Measurements from ENCODE around the gene HNRNPA1L2.
A peak's percentile ranks its signal among the peaks of the same experiment; 100 is the strongest.
"Not testable (repeated sequence)": the region's sequence is repeated elsewhere in the genome, so short reads cannot be mapped to it uniquely, and the experiment has no call there.

The HNRNPA1L2 gene

GRCh38 chr13:52646967-52647366 is 4.7 kb downstream of the HNRNPA1L2 start:
- no peak for DNase-seq

- DNase-seq = no peak
Measured at GRCh38 chr13:52650731-52651130, 8.5 kb downstream of the HNRNPA1L2 start.

DNA sequence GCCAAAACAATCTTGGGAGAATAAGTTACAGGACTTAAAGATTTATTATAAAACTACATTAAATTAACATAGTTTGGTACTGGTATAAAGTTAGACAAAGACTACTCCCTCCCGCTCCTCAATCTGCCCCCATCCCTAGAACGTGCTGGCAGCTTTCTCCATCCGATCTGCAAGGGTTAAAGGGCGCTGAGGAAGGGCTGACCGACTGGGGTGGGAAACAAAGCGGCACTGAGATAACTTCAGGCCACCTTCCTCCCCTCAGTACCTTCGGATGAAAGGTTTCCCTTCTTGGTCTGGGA is 9.6 kb downstream of the HNRNPA1L2 start:
- no peak for DNase-seq

DNA sequence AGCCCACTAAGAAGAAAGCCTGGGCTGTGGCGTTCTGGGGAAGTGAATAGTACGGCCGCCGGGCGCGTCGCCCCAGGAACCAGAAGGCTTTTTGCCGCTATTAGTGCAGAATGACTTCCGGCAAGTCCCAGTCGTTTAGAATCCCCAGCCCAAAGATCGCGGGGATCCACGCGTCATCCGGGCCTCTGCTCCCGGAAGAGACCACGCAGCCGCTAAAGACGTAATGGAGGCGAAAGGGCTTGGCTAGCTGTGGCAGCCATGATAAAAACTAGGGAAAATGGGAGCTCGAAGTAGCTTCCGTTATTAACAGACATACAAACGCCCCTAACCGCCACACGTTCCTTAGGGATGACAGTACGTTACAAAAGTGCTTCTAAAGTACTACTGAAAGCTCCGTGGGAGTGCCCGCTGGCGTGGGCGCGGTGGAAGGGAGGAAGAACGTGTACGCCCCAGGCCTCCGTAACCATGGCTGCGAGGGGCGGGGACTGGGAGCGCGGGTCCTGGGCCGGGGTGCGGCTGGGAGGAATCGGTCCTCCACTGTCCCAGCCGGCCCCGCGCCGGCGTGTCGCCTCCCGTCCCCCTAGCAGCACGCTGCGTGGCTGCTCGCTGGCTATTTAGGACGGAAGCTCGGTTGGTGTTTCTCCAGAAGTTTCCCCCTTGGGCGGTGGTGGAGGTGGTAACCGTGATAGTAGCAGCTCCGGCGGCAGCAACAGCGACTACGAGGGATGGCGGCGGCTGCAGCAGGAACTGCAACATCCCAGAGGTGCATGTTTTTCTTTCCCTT is 10.2 kb downstream of the HNRNPA1L2 start, which contains the start of gene SUGT1:
SUGT1 (plus strand) TSS at position 641 of the 784 bp plus-strand sequence; CDS start at position 726, 85 bp downstream.
- DNase-seq = peak; percentile 66 to 93

GRCh38 chr13:52652980-52653303 is 10.7 kb downstream of the HNRNPA1L2 start:
- DNase-seq = no peak

GRCh38 chr13:52659340-52659739 is 17.1 kb downstream of the HNRNPA1L2 start:
- DNase-seq = no peak

GRCh38 chr13:52664272-52664671 is 22.0 kb downstream of the HNRNPA1L2 start:
- DNase-seq = no peak

DNA sequence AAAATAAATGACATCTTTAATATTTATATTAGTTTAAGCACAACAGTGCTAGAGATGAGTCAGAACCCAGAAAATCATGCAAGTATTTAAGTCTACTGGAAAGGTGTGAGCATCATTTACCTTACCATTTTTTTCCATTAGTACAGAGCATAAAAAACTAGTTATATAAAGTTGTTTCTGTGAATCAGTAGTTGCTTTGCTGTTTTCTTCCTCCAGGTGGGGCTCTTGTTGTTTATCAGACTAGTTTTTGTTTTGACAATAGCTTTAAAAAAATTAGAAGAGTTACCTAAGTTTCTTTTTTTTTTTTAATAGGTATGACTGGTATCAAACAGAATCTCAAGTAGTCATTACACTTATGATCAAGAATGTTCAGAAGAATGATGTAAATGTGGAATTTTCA is 23.1 kb downstream of the HNRNPA1L2 start:
- DNase-seq = no peak

GRCh38 chr13:52669677-52670076 is 27.4 kb downstream of the HNRNPA1L2 start:
- DNase-seq = no peak

DNA sequence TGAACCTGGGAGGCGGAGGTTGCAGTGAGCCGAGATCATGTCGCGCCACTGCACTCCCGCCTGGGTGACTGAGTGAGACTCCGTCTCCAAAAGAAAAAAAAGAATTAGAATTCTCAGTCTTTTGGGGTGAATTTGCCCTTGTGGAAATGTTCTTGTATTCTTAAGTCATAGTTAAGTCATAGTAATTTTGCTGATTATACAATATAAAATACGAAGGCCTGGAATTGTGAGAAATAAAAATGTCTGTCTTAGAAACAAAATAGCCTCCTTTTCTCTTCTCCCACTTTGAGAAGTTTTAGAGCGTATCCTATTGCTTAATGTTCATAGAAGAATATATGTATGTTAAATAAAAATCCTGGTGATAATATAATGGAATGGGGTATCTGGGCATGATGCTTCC is 28.5 kb downstream of the HNRNPA1L2 start:
- DNase-seq = no peak

DNA sequence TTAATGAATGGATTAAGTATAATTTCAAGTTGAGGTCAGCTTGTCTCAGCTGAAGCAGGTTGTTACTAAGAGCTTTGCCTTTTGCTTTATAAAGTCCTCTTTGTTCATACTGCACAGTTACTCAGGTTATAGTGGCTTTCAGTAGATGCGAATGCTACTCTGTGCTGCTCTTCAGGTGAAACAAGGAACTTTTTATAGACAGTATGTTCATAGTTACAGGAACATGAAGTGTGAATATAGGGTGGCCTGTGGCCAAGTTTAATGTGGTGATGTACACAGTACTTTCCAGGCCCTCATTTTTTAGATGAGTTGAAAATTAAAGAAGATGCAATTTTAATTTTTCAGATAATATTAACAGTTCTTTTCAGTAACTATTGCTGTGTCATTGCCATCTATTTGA is 31.2 kb downstream of the HNRNPA1L2 start:
- DNase-seq = no peak

GRCh38 chr13:52677823-52678222 is 35.6 kb downstream of the HNRNPA1L2 start:
- no peak for DNase-seq

- not testable (repeated sequence) for DNase-seq
Measured at GRCh38 chr13:52685806-52686205, 43.6 kb downstream of the HNRNPA1L2 start.

- no peak for DNase-seq
Measured at GRCh38 chr13:52686376-52686775, 44.1 kb downstream of the HNRNPA1L2 start.
